Mesenchymal stem cell (in vitro differentiated cells and primary cell): ENCODE measurements around the gene ASTN2.

Experiments
- DNase-seq: peaks from one replicate; pipeline ENCODE4 v3.0.0-alpha.2; 2013
- H2AFZ ChIP-seq: one replicate; pipeline ENCODE4 v1.6.1; 2013; ENCODE audit warnings: low read depth, mild to moderate bottlenecking, control low read depth, inconsistent platforms, low read length, moderate library complexity
- H2AK5ac ChIP-seq: 2 replicates; pipeline ENCODE4 v1.6.1; 2013; ENCODE audit warnings: low read length, moderate library complexity, mild to moderate bottlenecking, inconsistent platforms; ENCODE audit not compliant: severe bottlenecking
- H2BK120ac ChIP-seq: one replicate; pipeline ENCODE4 v1.6.1; 2013; ENCODE audit warnings: low read depth, mild to moderate bottlenecking, inconsistent platforms, low read length, moderate library complexity
- H2BK12ac ChIP-seq, 2 experiments: one replicate each; pipeline ENCODE4 v1.6.1; 2013; ENCODE audit warnings: inconsistent platforms in 2 of 2, low read length in 2 of 2, mild to moderate bottlenecking in 2 of 2, moderate library complexity in 2 of 2, control low read depth in 1 of 2
- H2BK15ac ChIP-seq: one replicate; pipeline ENCODE4 v1.6.1; 2013; ENCODE audit warnings: mild to moderate bottlenecking, low read depth, inconsistent platforms; ENCODE audit not compliant: poor library complexity, severe bottlenecking
- H2BK5ac ChIP-seq: 2 replicates; pipeline ENCODE4 v1.6.1; 2013; ENCODE audit warnings: low read depth, mild to moderate bottlenecking, low read length, control low read depth, inconsistent platforms; ENCODE audit not compliant: poor library complexity, severe bottlenecking
- H3K14ac ChIP-seq, 2 experiments: one replicate each; pipeline ENCODE4 v1.6.1; 2013; ENCODE audit warnings: inconsistent platforms in 2 of 2, low read length in 2 of 2, control low read depth in 1 of 2, mild to moderate bottlenecking in 1 of 2, moderate library complexity in 1 of 2
- H3K18ac ChIP-seq, 2 experiments: one replicate each; pipeline ENCODE4 v1.6.1; 2013; ENCODE audit warnings: inconsistent platforms in 2 of 2, low read length in 2 of 2, control low read depth in 1 of 2, low read depth in 1 of 2, mild to moderate bottlenecking in 1 of 2
- H3K23ac ChIP-seq, 2 experiments: one replicate each; pipeline ENCODE4 v1.6.1; 2013; ENCODE audit warnings: inconsistent platforms in 2 of 2, low read length in 2 of 2, mild to moderate bottlenecking in 2 of 2, moderate library complexity in 2 of 2, control low read depth in 1 of 2
- H3K27ac ChIP-seq: 2 replicates; pipeline ENCODE4 v1.5.1; 2013; ENCODE audit warnings: mild to moderate bottlenecking, moderate library complexity, low read length, control low read depth, inconsistent platforms; ENCODE audit not compliant: poor library complexity, severe bottlenecking
- H3K27me3 ChIP-seq, 2 experiments: 2 replicates each; pipeline versions ENCODE4 v1.6.1 to v1.7.0; 2013; ENCODE audit warnings: low read length in 2 of 2, mild to moderate bottlenecking in 2 of 2, moderate library complexity in 2 of 2, control low read depth in 1 of 2, inconsistent platforms in 1 of 2; ENCODE audit not compliant: control insufficient read depth in 1 of 2, insufficient read depth in 1 of 2
- H3K36me3 ChIP-seq, 2 experiments: 2 replicates each; pipeline versions ENCODE4 v1.6.1 to v1.7.0; 2013; ENCODE audit warnings: low read length in 2 of 2, control low read depth in 1 of 2, inconsistent platforms in 1 of 2, low read depth in 1 of 2, mild to moderate bottlenecking in 1 of 2; ENCODE audit not compliant: insufficient read depth in 2 of 2, control insufficient read depth in 1 of 2
- H3K4ac ChIP-seq, 2 experiments: one replicate each; pipeline ENCODE4 v1.6.1; 2013; ENCODE audit warnings: inconsistent platforms in 2 of 2, low read length in 2 of 2, mild to moderate bottlenecking in 2 of 2, moderate library complexity in 2 of 2, control low read depth in 1 of 2, low read depth in 1 of 2
- H3K4me1 ChIP-seq: 2 replicates; pipeline ENCODE4 v1.6.1; 2013; ENCODE audit warnings: low read depth, low read length, control low read depth; ENCODE audit not compliant: control insufficient read depth, insufficient read depth
- H3K4me2 ChIP-seq: 2 replicates; pipeline ENCODE4 v1.6.1; 2013; ENCODE audit warnings: low read length, mild to moderate bottlenecking, inconsistent platforms; ENCODE audit not compliant: poor library complexity, severe bottlenecking
- H3K4me3 ChIP-seq, 2 experiments: 2 replicates each; pipeline versions ENCODE4 v1.5.1 to v1.7.0; 2013; ENCODE audit warnings: low read length in 2 of 2, mild to moderate bottlenecking in 2 of 2, control low read depth in 1 of 2, low read depth in 1 of 2; ENCODE audit not compliant: insufficient read depth in 1 of 2
- H3K79me1 ChIP-seq: replicated peaks from 2 replicates; pipeline ENCODE4 v1.6.1; 2013; ENCODE audit warnings: mild to moderate bottlenecking, control low read depth, low read length, inconsistent platforms; ENCODE audit not compliant: poor library complexity, severe bottlenecking
- H3K9ac ChIP-seq: 2 replicates; pipeline ENCODE4 v1.7.0; 2013; ENCODE audit warnings: mild to moderate bottlenecking, low read length, moderate library complexity
- H3K9me3 ChIP-seq: 2 replicates; pipeline ENCODE4 v1.7.0; 2013; ENCODE audit warnings: mild to moderate bottlenecking, low read length; ENCODE audit not compliant: control insufficient read depth
- H4K8ac ChIP-seq: one replicate; pipeline ENCODE4 v1.6.1; 2013; ENCODE audit warnings: inconsistent platforms, mild to moderate bottlenecking, low read length, moderate library complexity
- H4K91ac ChIP-seq: one replicate; pipeline ENCODE4 v1.6.1; 2013; ENCODE audit warnings: mild to moderate bottlenecking, low read length, inconsistent platforms
- WGBS: methylation state at CpG from one replicate; pipeline ENCODE4 v1.1.7; 2013; ENCODE audit warnings: mixed read lengths; 5-methylcytosine and 5-hydroxymethylcytosine counted together

Gene ASTN2

DNA sequence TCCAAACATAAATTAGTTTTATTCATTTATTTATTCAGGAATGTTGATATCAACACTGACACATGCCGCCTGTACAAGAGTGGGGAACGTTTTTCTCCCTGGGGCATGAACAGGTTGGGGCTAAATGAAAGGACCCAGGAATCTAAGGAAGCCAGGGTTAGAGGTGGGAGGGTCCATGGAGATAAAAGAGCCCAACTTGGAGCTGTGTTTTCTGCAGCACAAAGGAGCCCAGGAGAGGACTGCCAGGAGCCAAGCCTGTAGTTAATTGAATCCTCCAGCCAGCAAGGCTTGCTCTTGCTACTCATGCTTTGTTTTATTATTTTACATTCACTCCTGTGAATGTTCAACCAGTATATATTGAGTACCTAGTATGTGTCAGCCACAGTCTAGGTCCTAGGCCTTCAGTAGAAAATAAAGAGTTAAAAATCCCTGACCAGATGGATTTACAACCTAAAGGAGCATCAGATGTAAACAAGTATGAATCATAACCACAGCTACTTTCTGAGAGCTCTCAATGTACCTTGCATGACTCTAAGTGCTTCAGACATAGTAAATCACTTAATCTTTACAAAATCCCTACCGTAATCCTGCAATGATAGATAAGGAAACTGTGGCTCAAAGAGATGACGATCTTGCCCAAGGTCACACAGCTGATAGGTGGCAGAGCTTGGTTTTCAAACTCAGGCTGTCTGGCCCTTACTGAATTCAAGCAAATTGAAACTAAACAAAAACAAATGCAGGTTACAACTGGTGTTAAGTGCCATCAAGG lies 69.8 kb downstream of the ASTN2 start:
- H3K9me3 ChIP-seq = no peaks in the 10 kb centered on the region
- no peak overlapping the region for H3K14ac ChIP-seq
- peak; percentile 66 for DNase-seq
- no peaks in the 10 kb centered on the region for H3K27me3 ChIP-seq
- no peak overlapping the region for H3K4ac ChIP-seq
- no peak overlapping the region for H3K27ac ChIP-seq
- no peak overlapping the region for H2BK15ac ChIP-seq
- H3K23ac ChIP-seq = no peak overlapping the region
- no peak overlapping the region for H3K4me2 ChIP-seq
- no peak overlapping the region for H3K4me3 ChIP-seq
- no peak overlapping the region for H4K8ac ChIP-seq
- no peaks in the 10 kb centered on the region for H3K4me1 ChIP-seq
- no peak overlapping the region for H2BK12ac ChIP-seq
- no peak overlapping the region for H4K91ac ChIP-seq
- no peaks in the 10 kb centered on the region for H3K79me1 ChIP-seq
- no peak overlapping the region for H3K18ac ChIP-seq
- H2BK5ac ChIP-seq = no peak overlapping the region
- H2AK5ac ChIP-seq = no peak overlapping the region
- no peak overlapping the region for H2AFZ ChIP-seq
- H3K36me3 ChIP-seq = no peaks in the 10 kb centered on the region
- H2BK120ac ChIP-seq = no peak overlapping the region
- no peak overlapping the region for H3K9ac ChIP-seq
- WGBS = 24% methylated on average over 4 of the region's 4 CpGs

- Histone ChIP-seq H3K79me1 (no peaks in the 10 kb centered on the region), H3K27ac (no peak overlapping the region), H3K18ac (no peak overlapping the region), H2AK5ac (no peak overlapping the region), H4K91ac (no peak overlapping the region), H2BK120ac (no peak overlapping the region), H2BK15ac (no peak overlapping the region), H3K9me3 (no peaks in the 10 kb centered on the region), H2BK5ac (no peak overlapping the region), H3K4me2 (no peak overlapping the region), H4K8ac (no peak overlapping the region), H3K4ac (no peak overlapping the region), H3K4me1 (no peaks in the 10 kb centered on the region), H3K36me3 (no peaks in the 10 kb centered on the region), H3K27me3 (no peaks in the 10 kb centered on the region), H2BK12ac (no peak overlapping the region), H3K14ac (no peak overlapping the region), H3K9ac (no peak overlapping the region), H3K4me3 (no peak overlapping the region), H3K23ac (no peak overlapping the region), H2AFZ (no peak overlapping the region)
- DNase-seq = peak; percentile 18
- WGBS = 0% methylated on average over 1 of the region's 1 CpG
Observed at GRCh38 chr9:117343427-117343826, 71.4 kb downstream of the ASTN2 start.

DNA sequence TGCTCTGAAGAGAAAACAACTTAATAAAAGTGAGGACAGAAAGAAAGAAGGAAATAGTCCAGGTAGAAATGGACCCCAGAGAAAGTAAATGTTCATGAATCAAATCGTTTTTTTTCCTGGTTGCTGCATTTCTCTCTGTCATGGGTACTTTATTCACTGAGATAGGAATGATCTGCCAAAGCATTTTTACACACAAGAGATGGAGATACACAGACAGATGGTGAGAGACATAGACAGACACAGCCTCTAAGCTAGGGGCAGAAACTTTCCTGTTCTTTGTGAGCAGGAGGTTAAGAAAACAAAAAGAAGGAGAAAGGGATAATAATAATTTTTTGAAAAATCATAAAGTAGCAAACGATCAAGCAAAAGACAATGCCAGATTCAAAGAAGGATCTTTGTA lies 73.7 kb downstream of the ASTN2 start:
- 100% methylated on average over 1 of the region's 2 CpGs for WGBS
- H4K91ac ChIP-seq = no peak overlapping the region
- H4K8ac ChIP-seq = no peak overlapping the region
- no peak overlapping the region for H3K4ac ChIP-seq
- H2AK5ac ChIP-seq = no peak overlapping the region
- no peak overlapping the region for H2BK15ac ChIP-seq
- H3K27ac ChIP-seq = no peak overlapping the region
- no peaks in the 10 kb centered on the region for H3K79me1 ChIP-seq
- H3K9ac ChIP-seq = no peak overlapping the region
- no peak overlapping the region for H3K4me3 ChIP-seq
- H2BK12ac ChIP-seq = no peak overlapping the region
- no peak for DNase-seq
- H3K18ac ChIP-seq = no peak overlapping the region
- H2BK120ac ChIP-seq = no peak overlapping the region
- H3K14ac ChIP-seq = no peak overlapping the region
- H3K9me3 ChIP-seq = no peaks in the 10 kb centered on the region
- no peak overlapping the region for H2AFZ ChIP-seq
- no peaks in the 10 kb centered on the region for H3K36me3 ChIP-seq
- H3K27me3 ChIP-seq = no peaks in the 10 kb centered on the region
- H2BK5ac ChIP-seq = no peak overlapping the region
- no peak overlapping the region for H3K4me2 ChIP-seq
- no peak overlapping the region for H3K23ac ChIP-seq
- no peaks in the 10 kb centered on the region for H3K4me1 ChIP-seq

- Histone ChIP-seq H3K23ac (no peak overlapping the region), H3K9ac (no peak overlapping the region), H3K4ac (no peak overlapping the region), H3K4me3 (no peak overlapping the region), H3K27me3 (no peaks in the 10 kb centered on the region), H3K4me2 (no peak overlapping the region), H3K36me3 (no peaks in the 10 kb centered on the region), H4K8ac (no peak overlapping the region), H2AK5ac (no peak overlapping the region), H4K91ac (no peak overlapping the region), H3K18ac (no peak overlapping the region), H2BK12ac (no peak overlapping the region), H3K9me3 (no peaks in the 10 kb centered on the region), H3K27ac (no peak overlapping the region), H3K14ac (no peak overlapping the region), H2BK120ac (no peak overlapping the region), H2BK15ac (no peak overlapping the region), H3K4me1 (no peaks in the 10 kb centered on the region), H2BK5ac (no peak overlapping the region), H3K79me1 (no peaks in the 10 kb centered on the region), H2AFZ (no peak overlapping the region)
- no peak for DNase-seq
- 93% methylated on average over 1 of the region's 4 CpGs for WGBS
Observed at GRCh38 chr9:117340422-117340821, 74.4 kb downstream of the ASTN2 start.
